Body of pancreas (tissue), 4 donors: Measurements from ENCODE around the gene SLC22A15. TPM values are rescaled to one million over a fixed set of nuclear protein-coding genes. Genes with fewer than 3 reads are reported as not detected.

Experiments used
- ATAC-seq: fragments of 150-250 bp; one replicate; pipeline ENCODE4 v1.9.1; 2016
- DNase-seq, 4 donors: peaks; one replicate each; pipeline ENCODE4 v3.0.0-alpha.2; 2019
- H3K27ac ChIP-seq, 4 donors: fragments of 200-600 bp; sonication (generic); 1 replicate in 3 of 4; 2 replicates in 1 of 4; pipeline versions ENCODE4 v1.5.1 to v1.6.1; 2016 to 2019; ENCODE audit warnings: mild to moderate bottlenecking in 1 of 4, mixed read lengths in 1 of 4, moderate library complexity in 1 of 4
- H3K27me3 ChIP-seq, 2 donors: fragments of 200-600 bp; sonication (generic); one replicate each; pipeline ENCODE4 v1.6.0; 2016; ENCODE audit warnings: mild to moderate bottlenecking in 1 of 2
- H3K36me3 ChIP-seq, 2 donors: fragments of 200-600 bp; sonication (generic); replicated peaks in 1 of 2; 2 replicates each; pipeline ENCODE4 v1.5.1; 2016; ENCODE audit warnings: low read depth in 2 of 2; ENCODE audit not compliant: insufficient read depth in 1 of 2
- H3K4me1 ChIP-seq: fragments of 200-600 bp; sonication (generic); one replicate; pipeline ENCODE4 v1.6.0; 2016
- H3K4me3 ChIP-seq, 2 donors: fragments of 200-600 bp; sonication (generic); 1 replicate in 1 of 2; 2 replicates in 1 of 2; pipeline ENCODE4 v1.5.1; 2016 to 2019
- H3K9me3 ChIP-seq, 3 donors: fragments of 200-600 bp; sonication (generic); 1 replicate in 2 of 3; 2 replicates in 1 of 3; pipeline ENCODE4 v1.5.1; 2016
- POLR2A ChIP-seq, 3 donors: fragments of 450-650 bp; IDR thresholded peaks; one replicate each; pipeline ENCODE4 v1.6.1; 2016; ENCODE audit warnings: antibody characterized with exemption in 3 of 3, mild to moderate bottlenecking in 2 of 3
- WGBS, 2 donors: methylation state at CpG; one replicate each; pipeline ENCODE4 v1.1.5; 2017; 5-methylcytosine and 5-hydroxymethylcytosine counted together
- intact Hi-C: fragments of 100-400 bp; cut with DNase I; formaldehyde crosslinking; loops from one replicate; pipeline ENCODE4 v1.15.1; 2023
- total RNA-seq, 2 donors: library from RNA; depleted of rRNA; stranded (reverse); fragments of >200 nt; gene quantifications; one replicate each; pipeline ENCODE4 v1.1.0, GENCODE V29; 2016
- TF ChIP-seq, protein P1 (sequence below), 7 experiments: fragments of 450-650 bp in 4 of 7; fragments of 200-600 bp in 3 of 7; sonication (generic) in 3 of 7; IDR thresholded peaks; one replicate each; pipeline ENCODE4 v1.5.1; 2016 to 2019; ENCODE audit warnings: antibody characterized with exemption in 7 of 7

The SLC22A15 gene
- total RNA-seq, 2 donors from 2014 or later, result 7.9 to 8.8 TPM

DNA sequence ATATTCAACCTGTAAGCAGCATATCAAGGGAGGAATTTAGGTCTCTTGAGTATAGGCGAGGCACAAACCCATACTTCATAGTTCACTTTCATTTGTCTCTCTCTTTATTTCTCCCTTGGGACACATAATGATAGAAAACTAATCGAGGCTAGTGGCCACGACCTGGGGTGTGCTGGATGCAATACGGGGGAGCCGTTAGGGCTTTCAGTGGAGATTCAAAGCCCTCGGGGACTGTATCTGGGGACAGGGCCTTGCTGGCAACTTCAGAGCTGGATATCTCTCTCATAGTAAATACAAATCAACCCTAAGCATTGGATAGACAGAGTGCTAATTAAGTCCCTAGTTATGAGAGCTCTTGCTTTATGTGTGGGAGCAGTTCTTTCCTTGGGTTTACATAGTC, 36.9 kb upstream of the SLC22A15 start:
- no peaks in the 10 kb centered on the region for H3K9me3 ChIP-seq
- TF ChIP-seq, protein P1, sequence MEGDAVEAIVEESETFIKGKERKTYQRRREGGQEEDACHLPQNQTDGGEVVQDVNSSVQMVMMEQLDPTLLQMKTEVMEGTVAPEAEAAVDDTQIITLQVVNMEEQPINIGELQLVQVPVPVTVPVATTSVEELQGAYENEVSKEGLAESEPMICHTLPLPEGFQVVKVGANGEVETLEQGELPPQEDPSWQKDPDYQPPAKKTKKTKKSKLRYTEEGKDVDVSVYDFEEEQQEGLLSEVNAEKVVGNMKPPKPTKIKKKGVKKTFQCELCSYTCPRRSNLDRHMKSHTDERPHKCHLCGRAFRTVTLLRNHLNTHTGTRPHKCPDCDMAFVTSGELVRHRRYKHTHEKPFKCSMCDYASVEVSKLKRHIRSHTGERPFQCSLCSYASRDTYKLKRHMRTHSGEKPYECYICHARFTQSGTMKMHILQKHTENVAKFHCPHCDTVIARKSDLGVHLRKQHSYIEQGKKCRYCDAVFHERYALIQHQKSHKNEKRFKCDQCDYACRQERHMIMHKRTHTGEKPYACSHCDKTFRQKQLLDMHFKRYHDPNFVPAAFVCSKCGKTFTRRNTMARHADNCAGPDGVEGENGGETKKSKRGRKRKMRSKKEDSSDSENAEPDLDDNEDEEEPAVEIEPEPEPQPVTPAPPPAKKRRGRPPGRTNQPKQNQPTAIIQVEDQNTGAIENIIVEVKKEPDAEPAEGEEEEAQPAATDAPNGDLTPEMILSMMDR (IDR thresholded peaks at IDR 0.05), result no peak
- TF ChIP-seq POLR2A (IDR thresholded peaks at IDR 0.05), result no peak
- H3K4me3 ChIP-seq, result no peak overlapping the region
- H3K36me3 ChIP-seq, result no peaks in the 10 kb centered on the region
- H3K27ac ChIP-seq, result no peak overlapping the region
- intact Hi-C loops, result no loop called here
- no peak for ATAC-seq
- H3K4me1 ChIP-seq, result no peaks in the 10 kb centered on the region
- WGBS, 2 donors, result 69 to 78% methylated on average over 6 of the region's 6 CpGs
- H3K27me3 ChIP-seq, result no peaks in the 10 kb centered on the region
- DNase-seq, result no peak

DNA sequence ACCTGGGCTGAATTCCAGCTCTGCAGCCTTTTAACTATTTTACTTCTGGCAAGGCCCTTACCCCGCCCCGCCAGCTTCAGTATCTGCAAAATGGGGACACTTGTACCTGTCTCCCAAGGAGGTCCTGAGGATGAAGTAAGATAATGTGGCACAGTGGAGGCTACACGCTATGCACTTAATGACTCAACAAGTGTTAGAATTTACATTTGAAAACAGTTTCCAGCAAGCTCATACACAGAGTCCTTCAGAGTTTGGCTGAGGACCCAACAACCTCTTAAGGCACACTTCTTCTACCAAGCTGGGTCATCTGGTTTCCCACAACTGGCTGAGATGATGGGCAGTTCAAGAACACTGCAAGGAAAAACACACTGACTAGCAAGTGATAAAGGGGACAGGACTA, 30.2 kb upstream of the SLC22A15 start:
- no peak for DNase-seq

DNA sequence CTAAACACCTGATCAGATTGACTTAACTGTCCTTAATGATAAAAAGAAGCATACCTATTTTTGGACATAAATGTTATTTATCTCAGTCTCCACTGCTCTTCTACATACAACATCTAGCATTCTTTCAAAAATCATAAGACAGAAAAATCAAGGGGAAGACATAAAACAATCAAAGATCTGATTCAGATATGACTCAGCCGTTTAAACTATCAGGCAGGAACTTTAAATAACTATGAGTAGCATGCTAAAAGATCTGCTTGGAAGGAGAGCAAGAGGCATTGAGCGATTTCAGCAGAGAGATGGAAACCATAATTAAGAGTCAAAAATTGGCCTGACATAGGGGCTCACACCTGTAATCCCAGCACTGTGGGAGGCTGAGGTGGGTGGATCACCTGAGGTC, 27.2 kb upstream of the SLC22A15 start:
- TF ChIP-seq, protein P1 (IDR thresholded peaks at IDR 0.05), result no peak
- no peak for TF ChIP-seq POLR2A (IDR thresholded peaks at IDR 0.05)
- WGBS, 2 donors, result 55 to 67% methylated on average over 2 of the region's 2 CpGs
- intact Hi-C loops, result no loop called here
- no peak for ATAC-seq
- H3K4me1 ChIP-seq, result peaks cover 7% of the 10 kb centered on the region
- H3K9me3 ChIP-seq, result no peaks in the 10 kb centered on the region
- H3K36me3 ChIP-seq, result no peaks in the 10 kb centered on the region
- no peak overlapping the region for H3K4me3 ChIP-seq
- H3K27ac ChIP-seq, result no peak overlapping the region
- no peaks in the 10 kb centered on the region for H3K27me3 ChIP-seq
- DNase-seq, result no peak

More for the DNA sequence above, 30.2 kb upstream of the SLC22A15 start:
- no peaks in the 10 kb centered on the region for H3K9me3 ChIP-seq
- H3K4me1 ChIP-seq, result no peaks in the 10 kb centered on the region
- no peak overlapping the region for H3K4me3 ChIP-seq
- no peaks in the 10 kb centered on the region for H3K36me3 ChIP-seq
- no peaks in the 10 kb centered on the region for H3K27me3 ChIP-seq
- WGBS, 2 donors, result 77 to 97% methylated on average over 3 of the region's 3 CpGs
- H3K27ac ChIP-seq, result no peak overlapping the region
- ATAC-seq, result no peak
- intact Hi-C loops, result no loop called here
- TF ChIP-seq, protein P1 (IDR thresholded peaks at IDR 0.05), result no peak
- TF ChIP-seq POLR2A (IDR thresholded peaks at IDR 0.05), result no peak

DNA sequence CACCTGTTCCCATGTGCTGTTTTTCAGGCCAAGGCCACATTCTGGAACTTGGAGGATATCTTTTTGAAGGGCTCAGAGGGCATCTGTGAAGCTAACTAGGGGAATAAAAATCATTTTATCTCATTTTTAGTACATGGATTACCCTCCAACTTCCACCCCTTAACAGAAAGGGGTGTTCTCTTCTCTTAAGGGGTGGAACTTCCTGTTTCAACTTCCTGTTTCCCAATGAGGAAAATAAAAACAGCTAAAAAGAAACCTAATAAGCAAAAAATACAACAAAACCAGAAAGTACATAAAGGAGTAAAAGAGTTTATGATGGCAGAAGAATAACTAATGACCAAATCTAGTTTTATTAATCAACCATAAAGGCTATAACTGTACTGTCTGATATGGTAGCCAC, 24.8 kb upstream of the SLC22A15 start:
- H3K4me1 ChIP-seq, result peaks cover 7% of the 10 kb centered on the region
- no peak for DNase-seq
- no peaks in the 10 kb centered on the region for H3K27me3 ChIP-seq
- no peaks in the 10 kb centered on the region for H3K36me3 ChIP-seq
- TF ChIP-seq POLR2A (IDR thresholded peaks at IDR 0.05), result no peak
- TF ChIP-seq, protein P1 (IDR thresholded peaks at IDR 0.05), result no peak
- H3K27ac ChIP-seq, result no peak overlapping the region
- intact Hi-C loops, result no loop called here
- H3K9me3 ChIP-seq, result no peaks in the 10 kb centered on the region
- no peak for ATAC-seq
- H3K4me3 ChIP-seq, result no peak overlapping the region

DNA sequence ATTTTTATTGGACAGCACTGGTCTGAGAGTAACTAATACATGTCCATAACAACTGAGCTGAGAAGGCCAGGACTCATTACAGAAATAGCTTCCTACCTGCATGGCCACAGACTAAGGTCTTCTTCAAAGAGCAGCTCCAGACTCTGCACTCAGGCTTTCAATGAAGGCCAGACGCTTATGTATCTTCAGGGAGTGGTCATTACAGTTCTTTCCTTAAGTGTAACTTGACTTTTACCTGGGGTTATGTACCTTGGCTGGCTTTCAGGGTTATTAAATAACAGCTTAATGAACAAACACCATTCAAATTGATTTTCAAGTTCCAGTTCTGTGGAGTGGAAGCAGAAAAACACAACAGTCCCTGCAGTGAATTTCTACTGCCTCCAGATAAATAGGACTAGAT, 23.8 kb upstream of the SLC22A15 start:
- H3K27me3 ChIP-seq, result no peaks in the 10 kb centered on the region
- H3K4me3 ChIP-seq, result no peak overlapping the region
- intact Hi-C loops, result no loop called here
- WGBS, 2 donors, result 0% methylated on average over 1 of the region's 1 CpG
- peaks cover 7% of the 10 kb centered on the region for H3K4me1 ChIP-seq
- no peak for DNase-seq
- H3K36me3 ChIP-seq, result no peaks in the 10 kb centered on the region
- TF ChIP-seq POLR2A (IDR thresholded peaks at IDR 0.05), result no peak
- TF ChIP-seq, protein P1 (IDR thresholded peaks at IDR 0.05), result no peak
- no peaks in the 10 kb centered on the region for H3K9me3 ChIP-seq
- ATAC-seq, result no peak
- H3K27ac ChIP-seq, result no peak overlapping the region
